ENCODE data around the gene GSN. TPM values are rescaled to one million over a fixed set of nuclear protein-coding genes. Genes with fewer than 3 reads are reported as not detected.

The GSN gene
- total and polyA plus RNA-seq, 4 donors = 18.8 to 402 (median 51.6) TPM

DNA sequence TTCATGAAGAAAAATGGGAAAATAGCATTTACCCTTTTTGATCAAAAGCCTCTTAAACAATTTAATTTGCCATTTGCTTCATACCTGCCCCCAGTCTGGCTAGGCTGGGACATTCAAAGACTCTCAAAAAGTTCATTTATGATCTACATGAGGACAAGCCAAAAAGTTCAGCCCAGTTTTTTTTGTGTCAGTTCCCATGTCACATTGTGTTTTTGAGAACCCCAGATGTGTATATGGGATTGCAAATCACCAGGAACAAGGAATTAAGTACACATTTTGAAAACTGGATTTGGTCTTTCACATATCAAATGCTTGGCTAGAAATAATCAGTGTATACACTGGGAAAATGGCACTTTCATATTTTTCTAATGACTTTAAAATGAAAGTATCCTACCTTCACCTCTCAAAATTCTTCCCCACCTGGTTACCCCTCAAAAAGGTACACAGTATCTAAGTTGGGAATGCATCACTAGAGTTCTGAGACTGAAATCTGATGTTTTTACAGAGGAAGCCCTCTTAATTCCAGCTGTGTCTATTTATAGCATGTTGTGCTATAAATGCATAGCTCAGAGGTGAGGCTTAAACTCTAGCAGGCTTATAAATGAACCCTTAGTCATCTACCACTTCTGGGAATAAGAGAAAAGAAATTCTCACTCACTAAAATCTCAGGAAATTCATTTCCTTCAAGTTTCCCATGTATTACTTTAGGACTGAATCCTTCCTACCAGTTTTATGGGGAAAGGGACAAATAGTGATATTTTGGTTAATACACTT is 92.8 kb downstream of the GSN start:
- H3K9ac ChIP-seq (ENCODE audit: low read depth in 1 of 2, low read length in 2 of 2) = no peak overlapping the region
- no peaks in the 10 kb centered on the region for H3K9me3 ChIP-seq (ENCODE audit: control insufficient read depth in 4 of 4, low read length in 3 of 4)
- peak overlapping the region; percentile 42 to 55 for H3K27ac ChIP-seq (ENCODE audit: low read depth in 1 of 2, low read length in 2 of 2)
- DNase-seq (ENCODE audit: low spot score) = no peak
- peaks cover 8 to 54% (median 37%) of the 10 kb centered on the region in 4 donors for H3K4me1 ChIP-seq (ENCODE audit: control insufficient read depth in 4 of 4, insufficient read depth in 4 of 4, low read length in 3 of 4)
- H3K36me3 ChIP-seq (ENCODE audit: control insufficient read depth in 4 of 4, insufficient read depth in 3 of 4, low read depth in 1 of 4, low read length in 3 of 4) = peaks cover 2 to 8% (median 4%) of the 10 kb centered on the region in 4 donors
- H3K4me3 ChIP-seq (ENCODE audit: low read depth in 1 of 3, low read length in 3 of 3) = no peak overlapping the region
- no peaks in the 10 kb centered on the region for H3K27me3 ChIP-seq (ENCODE audit: control insufficient read depth in 4 of 4, insufficient read depth in 4 of 4, low read length in 3 of 4)
- no peak for TF ChIP-seq GABPA (IDR thresholded peaks at IDR 0.05 in 1 of 2, conservative IDR thresholded peaks at IDR 0.05 in 1 of 2)
- TF ChIP-seq RXRA (IDR thresholded peaks at IDR 0.05) = no peak
- no peak for TF ChIP-seq REST (IDR thresholded peaks at IDR 0.05)
- TF ChIP-seq JUND (IDR thresholded peaks at IDR 0.05) = no peak
- TF ChIP-seq CTCF (IDR thresholded peaks at IDR 0.05; ENCODE audit: low read depth, low read length, missing input control) = no peak
- TF ChIP-seq NR2F2 (IDR thresholded peaks at IDR 0.05) = no peak
- TF ChIP-seq ZBTB33 (IDR thresholded peaks at IDR 0.05) = no peak
- no peak for TF ChIP-seq RAD21 (IDR thresholded peaks at IDR 0.05)

DNA sequence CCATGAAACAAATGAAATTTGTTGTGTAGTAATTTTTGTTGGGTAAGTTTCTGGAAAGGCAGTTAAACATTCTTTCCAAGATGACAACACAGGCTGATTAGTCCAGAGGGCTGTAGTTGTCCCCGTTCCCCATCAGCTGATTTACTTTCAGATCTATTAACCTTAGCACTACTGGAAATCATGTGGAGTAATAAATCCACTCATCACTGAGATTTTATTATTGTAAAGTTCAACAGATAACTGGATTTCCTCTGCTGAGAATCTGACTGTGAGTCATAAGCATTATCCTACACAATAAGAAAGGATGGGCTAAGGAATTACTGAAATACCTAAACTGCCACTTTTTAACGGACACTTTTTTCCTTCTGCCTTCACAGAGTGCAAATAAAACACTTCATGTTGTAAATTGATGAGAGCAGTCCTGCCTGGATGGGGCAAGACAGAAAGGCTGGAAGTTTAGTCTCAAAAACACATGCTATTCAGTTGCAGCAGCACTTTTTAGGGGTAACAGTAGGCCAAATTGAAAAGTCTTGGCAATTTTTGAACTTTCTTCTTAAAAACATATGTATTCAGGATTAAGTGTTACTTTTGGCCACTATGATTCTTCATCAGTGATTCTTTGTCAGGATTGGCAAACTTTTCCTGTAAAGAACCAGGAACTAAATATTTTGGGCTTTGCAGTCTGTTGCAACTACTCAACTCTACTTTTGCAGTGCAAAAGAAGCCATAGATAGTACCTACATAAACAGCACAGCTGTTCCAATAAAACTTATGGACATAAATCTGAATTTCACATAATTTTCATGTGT is 95.1 kb downstream of the GSN start:
- H3K27me3 ChIP-seq (ENCODE audit: control insufficient read depth in 4 of 4, insufficient read depth in 4 of 4, low read length in 3 of 4) = no peaks in the 10 kb centered on the region
- peak overlapping the region; percentile 86 to 96 for H3K27ac ChIP-seq (ENCODE audit: low read depth in 1 of 2, low read length in 2 of 2)
- DNase-seq (ENCODE audit: low spot score) = no peak
- 3% methylated on average over 2 of the region's 2 CpGs for WGBS
- H3K4me1 ChIP-seq (ENCODE audit: control insufficient read depth in 4 of 4, insufficient read depth in 4 of 4, low read length in 3 of 4) = peaks cover 9 to 72% (median 50%) of the 10 kb centered on the region in 4 donors
- H3K9ac ChIP-seq (ENCODE audit: low read depth in 1 of 2, low read length in 2 of 2) = peak overlapping the region in 1 of 2 donors; percentile 51
- H3K36me3 ChIP-seq (ENCODE audit: control insufficient read depth in 4 of 4, insufficient read depth in 3 of 4, low read depth in 1 of 4, low read length in 3 of 4) = peaks cover 0 to 6% (median under 1%) of the 10 kb centered on the region in 4 donors
- H3K9me3 ChIP-seq (ENCODE audit: control insufficient read depth in 4 of 4, low read length in 3 of 4) = no peaks in the 10 kb centered on the region
- peak overlapping the region in 1 of 3 donors; percentile 14 for H3K4me3 ChIP-seq (ENCODE audit: low read depth in 1 of 3, low read length in 3 of 3)
- TF ChIP-seq CTCF (IDR thresholded peaks at IDR 0.05; ENCODE audit: low read depth, low read length, missing input control) = no peak
- no peak for TF ChIP-seq TAF1 (conservative IDR thresholded peaks at IDR 0.05)
- TF ChIP-seq SP1 (IDR thresholded peaks at IDR 0.05) = peak; percentile 61
- no peak for TF ChIP-seq GABPA (IDR thresholded peaks at IDR 0.05 in 1 of 2, conservative IDR thresholded peaks at IDR 0.05 in 1 of 2)
- TF ChIP-seq REST (IDR thresholded peaks at IDR 0.05) = peak; percentile 65
- TF ChIP-seq FOXA2 (IDR thresholded peaks at IDR 0.05) = no peak
- TF ChIP-seq JUND (IDR thresholded peaks at IDR 0.05) = peak; percentile 40 to 77
- TF ChIP-seq HNF4G (IDR thresholded peaks at IDR 0.05) = peak; percentile 28
- TF ChIP-seq NR2F2 (IDR thresholded peaks at IDR 0.05) = no peak
- peak; percentile 57 to 76 for TF ChIP-seq HNF4A (conservative IDR thresholded peaks at IDR 0.05)
